NCI-H2107 treated with DMSO at 0.1 percent for 48 hours (cell line): ENCODE data around the gene MAB21L2.
"Not testable (repeated sequence)": the region's sequence is repeated elsewhere in the genome, so short reads cannot be mapped to it uniquely, and the experiment has no call there.

ENCODE experiments used
- DNase-seq: peaks from one replicate; lab custom pipeline; 2025; ENCODE audit not compliant: unreplicated experiment; lab: John Stamatoyannopoulos, UW

MAB21L2 gene

DNA sequence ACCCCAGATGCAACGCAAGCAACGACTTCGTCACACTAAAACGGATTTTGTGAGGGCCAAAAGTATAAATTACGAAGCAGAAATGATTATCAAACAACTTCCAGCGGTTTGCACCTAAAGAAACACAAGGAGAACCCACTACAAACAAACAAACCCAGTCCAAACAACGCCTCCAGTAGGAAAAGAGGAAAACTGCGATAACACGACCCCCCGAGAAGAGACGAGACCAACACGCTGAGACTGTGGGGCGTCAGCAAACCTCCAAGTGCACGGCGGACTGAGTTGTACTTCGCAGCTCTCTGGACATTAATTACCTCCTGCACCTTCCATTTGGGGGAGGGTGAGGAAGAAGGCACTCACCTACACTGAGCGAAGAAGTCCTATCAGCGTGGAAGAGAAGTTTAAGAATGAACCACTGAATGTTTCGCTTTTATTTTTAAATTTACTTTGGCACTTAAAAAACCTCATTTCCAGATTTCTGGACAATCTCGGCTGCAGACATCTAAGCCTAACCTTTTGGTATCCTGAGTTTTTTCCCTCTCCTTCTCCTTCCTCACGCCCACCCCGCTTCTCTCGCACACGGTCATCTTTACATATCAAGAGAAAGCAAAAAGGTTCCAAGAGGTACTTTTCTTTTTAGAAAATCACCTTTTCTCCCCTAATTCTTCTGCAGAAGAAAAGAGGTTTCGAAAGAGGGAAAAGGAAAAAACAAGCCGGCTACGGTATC is at the start of gene MAB21L2:
Gene MAB21L2 (plus strand): TSS at position 6 of the 727 bp plus-strand sequence. CDS start 879 bp downstream, outside the sequence.
- no peak for DNase-seq

DNA sequence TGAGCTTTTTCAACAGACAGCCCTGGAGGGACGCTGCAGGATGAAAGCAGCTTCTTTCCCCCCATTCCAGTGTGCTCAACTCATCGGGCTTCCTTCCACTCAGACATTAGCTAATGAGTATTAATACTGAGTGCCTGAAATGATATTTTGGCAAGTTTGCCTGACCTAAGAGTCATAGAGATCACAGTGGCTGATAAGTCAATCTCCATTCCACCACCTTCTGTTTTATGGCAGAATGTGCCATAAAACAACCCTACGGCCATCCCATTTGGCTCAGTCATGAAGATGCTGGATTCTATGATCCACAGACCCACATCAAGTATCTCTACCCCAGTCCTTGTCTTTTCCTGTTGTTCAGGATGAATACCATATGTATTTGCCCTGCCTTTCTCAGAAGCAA is 48.3 kb upstream of the MAB21L2 start:
- no peak for DNase-seq

DNA sequence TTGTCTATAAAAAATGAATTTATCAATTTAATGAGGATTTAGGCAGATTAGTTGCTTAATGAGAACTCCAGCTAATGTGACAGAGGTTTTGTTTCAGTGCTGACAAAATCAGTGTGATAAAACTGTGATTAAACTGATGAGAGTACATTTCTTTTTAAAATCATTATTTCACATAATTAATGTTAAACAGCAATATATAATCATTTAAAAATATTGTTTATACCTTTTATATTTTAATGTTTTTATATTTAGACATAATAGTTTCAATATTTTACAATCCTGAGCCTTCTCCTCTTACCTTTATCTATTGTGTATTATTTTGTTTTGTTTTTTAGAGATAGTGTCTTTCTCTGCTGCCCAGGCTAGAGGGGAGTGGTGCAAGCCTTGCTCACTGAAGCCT is 47.1 kb upstream of the MAB21L2 start:
- DNase-seq, result no peak

DNA sequence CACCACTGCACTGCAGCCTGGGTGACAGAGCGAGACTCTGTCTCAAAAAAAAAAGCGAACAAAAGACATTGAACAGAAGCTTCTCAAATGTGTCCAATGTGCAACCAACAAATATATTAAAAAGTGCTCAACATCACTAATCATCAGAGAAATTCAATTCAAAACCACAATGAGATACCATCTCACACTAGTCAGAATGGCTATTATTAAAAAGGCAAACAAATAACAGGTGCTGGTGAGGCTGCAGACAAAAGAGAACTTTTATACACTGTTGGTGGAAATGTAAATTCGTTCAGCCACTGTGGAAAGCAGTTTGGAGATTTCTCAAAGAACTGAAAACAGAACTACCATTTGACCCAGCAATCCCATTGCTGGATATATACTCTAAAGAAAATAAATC is 44.0 kb upstream of the MAB21L2 start:
- DNase-seq, result not testable (repeated sequence)

DNA sequence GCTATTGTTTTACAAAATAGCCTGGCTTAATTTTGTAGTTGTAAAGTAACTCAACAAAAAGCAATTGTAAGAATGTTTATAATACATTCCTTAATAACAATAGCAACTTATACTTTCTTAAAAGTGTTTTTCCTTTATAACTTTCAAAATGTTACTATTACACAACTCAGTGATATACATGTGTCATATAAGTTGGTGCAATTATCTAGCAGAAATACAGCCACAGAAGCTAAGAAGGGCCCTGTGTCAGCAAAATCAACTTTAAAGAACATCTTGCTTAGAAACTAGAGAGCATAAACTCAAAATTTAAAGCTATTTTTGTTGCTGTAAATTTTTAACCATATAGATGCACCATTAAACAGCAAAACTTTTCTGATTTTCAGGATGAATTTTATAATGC is 41.4 kb upstream of the MAB21L2 start:
- DNase-seq, result no peak

DNA sequence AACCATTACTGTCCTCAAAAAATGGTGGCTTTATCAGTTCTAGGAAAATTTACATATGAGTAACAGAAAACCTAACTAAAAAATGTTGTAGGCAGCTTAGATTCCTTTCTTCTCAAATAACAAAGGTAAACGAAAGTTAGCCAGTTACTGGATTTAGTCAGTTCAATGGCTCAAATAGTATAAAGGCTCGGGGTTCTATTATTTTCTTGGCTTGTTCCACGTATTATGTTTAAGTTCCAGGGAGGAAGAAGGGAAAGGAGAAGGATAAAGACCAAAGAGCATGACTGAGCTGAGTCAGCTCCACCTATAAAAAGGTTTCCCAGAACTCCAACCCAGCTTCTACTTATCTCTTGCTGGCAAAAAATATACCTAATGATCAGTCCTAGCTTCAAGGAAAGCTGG is 41.0 kb upstream of the MAB21L2 start:
- no peak for DNase-seq

DNA sequence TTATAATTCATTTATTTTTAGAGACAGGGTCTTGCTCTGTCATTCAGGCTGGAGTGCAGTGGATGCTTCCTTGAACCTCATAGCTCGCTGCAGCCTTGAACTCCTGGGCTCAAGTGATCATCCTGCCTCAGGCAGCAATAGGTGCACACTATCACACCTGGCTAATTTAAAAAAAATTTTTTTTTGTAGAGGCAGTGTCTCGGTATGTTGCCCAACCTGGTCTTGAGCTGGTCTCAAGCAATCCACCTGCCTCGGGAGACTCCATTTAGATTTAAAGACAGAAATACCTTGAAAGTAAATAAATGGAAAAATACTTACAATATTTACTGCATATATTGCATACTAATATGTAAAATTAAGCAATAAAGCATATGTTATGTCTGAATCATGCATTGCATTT is 40.3 kb upstream of the MAB21L2 start:
- no peak for DNase-seq

DNA sequence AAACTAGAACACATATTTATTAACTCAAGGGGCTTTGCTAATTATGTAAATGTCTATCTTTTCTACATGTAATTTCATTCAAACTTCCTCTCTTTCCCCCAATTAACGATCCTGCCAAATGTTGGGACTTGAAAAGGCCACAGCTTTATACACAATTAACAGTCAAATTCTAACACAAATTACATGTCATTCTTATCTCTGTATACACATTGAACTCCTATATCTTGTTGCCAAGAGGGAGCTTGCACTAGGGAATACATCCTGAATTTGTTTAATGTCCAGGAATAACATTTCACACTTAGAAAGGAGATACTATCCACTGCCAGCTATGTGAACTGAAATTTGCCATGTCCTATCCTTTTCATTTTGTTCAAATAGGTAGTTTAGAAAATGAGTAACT is 38.9 kb upstream of the MAB21L2 start:
- DNase-seq, result no peak

DNA sequence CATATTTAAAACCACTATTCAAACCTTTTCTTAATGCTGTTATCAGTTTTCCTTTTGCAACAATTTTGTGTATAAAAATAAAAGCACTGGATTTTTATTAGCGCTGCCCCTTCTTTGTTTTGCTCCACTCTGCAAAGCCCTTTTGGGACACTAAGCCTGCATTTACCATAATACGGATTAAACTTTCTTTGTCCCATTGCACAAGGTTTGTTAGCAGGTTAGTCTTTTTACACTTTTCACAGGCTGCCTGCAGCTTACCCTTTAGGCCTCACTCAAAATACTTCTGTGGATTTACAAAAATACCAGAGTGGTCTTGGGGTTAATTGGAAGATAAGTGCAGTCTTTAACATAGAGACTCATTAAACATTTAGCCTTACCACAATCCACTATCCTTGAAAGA is 35.7 kb upstream of the MAB21L2 start:
- DNase-seq, result no peak

DNA sequence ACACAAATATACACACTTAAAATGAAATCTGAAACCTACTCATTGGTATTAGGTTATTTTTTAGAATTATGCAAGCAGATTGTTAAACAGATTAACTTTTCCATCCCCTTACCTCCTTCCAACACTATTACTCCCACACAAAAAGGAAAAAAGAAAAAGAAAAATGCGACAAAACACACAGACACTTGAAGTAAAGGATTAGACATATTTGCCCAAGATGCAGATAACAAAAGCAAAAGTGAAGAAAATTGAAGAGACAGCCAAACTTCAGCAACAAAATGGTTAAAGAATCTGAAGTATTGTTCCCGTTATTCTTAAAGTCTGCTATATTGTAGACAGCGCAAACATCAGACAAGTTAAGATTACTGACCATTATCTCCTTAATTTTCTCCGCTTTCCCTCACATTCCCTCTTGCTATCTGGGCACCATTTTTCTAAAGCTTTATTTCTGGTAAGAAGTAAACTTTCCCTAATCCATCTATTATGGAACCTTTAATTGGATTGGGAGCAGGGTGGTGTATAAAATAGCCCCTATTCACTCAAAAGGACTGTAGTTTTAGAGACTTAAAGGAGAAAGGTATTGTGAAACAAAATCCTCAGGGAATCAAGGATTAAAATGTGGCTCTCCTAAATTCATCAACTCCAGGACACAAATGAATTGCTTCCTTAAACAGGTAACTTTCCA is 34.7 kb upstream of the MAB21L2 start:
- DNase-seq, result no peak

DNA sequence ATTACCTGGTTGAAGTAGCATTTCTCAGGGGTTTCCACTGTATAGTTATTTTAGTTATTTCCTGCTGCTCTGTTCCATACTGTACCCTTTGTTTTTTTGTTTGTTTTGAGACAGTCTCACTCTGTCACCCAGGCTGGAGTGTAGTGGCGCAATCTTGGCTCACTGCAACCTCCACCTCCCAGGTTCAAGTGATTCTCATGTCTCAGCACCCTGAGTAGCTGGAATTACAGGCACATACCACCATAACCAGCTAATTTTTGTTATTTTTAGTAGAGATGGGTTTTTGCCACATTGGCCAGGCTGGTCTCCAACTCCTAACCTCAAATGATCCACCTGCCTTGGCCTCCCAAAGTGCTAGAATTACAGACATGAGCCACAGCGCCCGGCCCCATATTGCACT is 24.1 kb upstream of the MAB21L2 start:
- DNase-seq, result not testable (repeated sequence)

DNA sequence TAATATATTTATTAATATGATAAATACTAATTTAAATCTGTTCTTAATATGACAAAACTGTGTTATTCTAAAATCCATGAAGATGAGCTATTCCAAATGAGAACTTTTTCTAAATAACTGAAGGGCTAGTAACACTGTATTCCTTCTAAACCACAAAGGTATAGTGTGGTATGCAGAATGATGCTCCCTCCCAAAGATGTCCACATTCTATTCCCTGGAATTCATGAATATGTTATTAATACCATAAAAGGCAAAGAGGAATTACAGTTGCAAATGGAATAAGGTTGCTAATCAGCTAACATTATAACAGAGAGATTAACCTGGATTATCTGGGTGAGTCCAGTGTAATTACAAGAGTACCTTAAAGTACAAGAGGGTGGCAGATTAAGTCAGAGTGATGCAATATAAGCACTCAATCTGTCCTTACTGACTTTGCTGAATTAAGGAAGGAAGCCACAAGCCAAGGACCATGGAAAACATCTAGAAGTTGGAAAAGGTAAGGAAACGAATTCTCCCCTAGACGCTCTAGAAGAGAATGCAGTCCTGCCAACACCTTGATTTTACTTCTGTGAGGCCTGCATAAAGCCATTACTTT is 20.7 kb upstream of the MAB21L2 start:
- DNase-seq, result no peak

DNA sequence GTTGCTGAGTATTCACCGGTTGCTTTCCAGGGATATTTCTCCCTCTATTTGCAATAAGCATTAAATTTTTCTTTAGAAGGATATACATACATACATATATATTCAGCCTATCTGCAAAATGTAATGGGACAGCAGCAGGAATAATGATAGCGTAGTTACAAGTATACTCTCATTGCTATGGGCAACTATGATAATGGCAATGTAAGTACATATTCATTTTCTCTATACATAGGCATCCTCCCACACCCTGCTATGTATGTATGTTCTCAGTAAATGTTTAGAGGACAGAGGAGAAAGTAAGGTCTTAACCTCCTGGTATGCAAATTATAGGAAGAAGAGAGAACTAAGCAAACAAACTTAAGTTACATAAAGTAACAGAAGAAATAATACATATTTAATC is 19.7 kb upstream of the MAB21L2 start:
- DNase-seq, result no peak

DNA sequence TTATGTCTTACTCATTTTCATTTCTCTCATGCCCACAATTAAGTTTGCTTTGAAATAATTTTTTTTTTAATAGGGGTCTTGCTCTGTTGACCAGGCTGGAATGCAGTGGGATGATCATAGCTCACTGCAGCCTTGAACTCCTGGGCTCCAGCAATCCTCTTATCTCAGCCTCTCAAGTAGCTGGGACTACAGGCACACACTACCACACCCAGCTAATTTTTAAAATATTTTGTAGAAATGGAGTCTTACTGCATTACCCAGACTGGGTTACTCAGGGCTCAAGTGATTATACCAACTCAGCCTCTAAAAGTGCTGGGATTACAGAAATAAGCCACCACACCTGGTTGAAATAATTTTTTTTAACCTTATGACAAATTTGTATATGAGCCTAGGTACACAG is 19.2 kb upstream of the MAB21L2 start:
- DNase-seq, result no peak

DNA sequence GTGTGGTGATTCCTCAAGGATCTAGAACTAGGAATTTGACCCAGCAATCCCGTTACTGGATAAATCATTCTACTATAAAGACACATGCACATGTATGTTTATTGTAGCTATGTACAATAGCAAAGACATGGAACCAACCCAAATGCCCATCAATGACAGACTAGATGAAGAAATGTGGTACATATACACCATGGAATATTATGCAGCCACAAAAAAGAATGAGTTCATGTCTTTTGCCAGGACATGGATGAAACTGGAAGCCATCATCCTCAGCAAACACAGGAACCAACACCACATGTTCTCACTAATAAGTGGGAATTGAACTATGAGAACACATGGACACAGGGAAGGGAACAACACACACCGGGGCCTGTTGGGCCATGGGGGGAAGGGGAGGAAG is 17.0 kb upstream of the MAB21L2 start:
- DNase-seq, result not testable (repeated sequence)

DNA sequence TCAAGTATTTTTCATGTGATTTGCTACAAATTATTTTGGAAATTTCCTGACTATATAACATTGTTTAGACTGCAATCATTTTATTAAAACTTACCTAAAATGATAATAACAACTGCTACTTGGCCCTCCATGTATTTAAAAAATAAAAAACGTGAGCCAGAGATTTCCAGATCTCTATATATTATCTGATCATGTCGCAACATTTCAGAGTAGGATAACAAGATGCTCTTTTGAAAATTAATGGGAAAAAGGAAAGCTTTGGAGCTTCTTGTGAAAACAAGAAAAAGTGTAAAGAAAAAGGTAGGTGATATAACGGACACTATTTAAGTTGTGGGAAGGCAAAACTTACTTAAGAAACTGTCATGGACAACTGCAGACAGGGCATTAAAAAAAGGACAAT is 14.9 kb upstream of the MAB21L2 start:
- DNase-seq, result no peak

DNA sequence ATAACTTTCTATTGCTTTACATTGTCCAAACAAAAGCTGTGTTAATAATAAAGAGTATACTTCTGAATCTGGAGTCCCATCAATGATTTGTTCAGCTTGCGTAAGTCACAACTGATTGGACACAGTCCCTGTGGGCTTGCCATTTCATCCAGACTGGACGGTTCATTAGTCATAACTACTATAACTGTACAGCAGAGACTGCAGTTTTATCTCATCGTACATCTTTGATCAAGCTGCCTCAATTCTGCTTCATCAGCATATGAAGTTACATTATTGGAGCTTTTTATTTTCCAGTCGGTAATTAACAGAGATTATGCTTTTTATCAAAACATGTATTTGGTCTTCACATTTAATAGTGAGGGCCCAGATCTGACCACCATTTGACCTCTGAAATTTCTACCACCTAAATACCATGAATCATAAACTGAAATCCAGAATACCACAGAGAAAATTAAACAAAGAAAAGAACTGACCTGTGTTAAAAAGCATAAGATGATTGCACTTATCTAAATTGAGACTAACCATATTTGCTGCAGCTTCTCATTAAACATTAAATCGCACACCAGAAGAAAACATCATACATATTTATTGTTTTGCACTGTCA is 12.5 kb upstream of the MAB21L2 start:
- DNase-seq, result no peak

DNA sequence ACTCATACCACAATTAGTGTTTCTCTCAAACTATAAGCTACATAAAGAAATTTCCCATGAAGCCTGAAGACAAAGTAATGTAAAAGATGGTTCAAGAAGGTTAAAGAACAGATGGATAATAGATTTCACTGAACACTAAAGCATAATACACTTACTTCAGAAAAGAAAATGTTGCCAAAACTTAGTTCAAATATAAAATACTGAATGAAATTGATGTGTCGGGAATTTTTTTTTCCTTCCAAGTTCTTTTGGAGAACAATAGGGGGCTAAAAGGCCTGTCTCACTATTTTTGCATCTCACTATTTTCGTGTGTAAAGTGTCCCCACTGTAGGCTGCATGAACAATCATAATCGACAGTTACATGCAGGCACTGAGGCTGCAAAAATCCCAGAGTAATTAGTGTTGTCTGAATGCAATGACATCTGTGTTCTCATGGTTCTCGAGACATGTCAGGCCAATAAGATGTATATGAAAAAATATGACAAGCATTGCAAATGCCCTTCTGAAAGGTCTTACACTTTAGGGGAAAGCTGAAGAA is 11.9 kb upstream of the MAB21L2 start:
- DNase-seq, result no peak

DNA sequence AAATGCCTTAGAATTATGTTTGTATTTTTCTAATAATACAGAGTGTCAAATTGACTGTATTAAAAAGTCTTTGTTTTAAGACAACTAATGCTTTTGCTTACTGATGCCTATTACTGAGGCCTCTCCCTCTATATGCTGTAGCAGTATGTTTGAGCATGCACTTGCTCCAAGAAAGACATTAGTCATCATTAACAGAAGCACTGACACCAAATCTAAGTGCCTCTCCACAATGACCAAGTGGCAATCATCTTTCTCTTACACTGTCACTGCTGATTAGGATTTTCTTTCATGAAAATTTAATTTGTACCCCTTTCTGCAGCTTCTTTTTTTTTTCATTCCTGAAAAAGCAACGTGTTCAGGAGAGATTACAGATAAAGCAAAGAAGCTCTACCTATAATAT is 11.1 kb upstream of the MAB21L2 start:
- DNase-seq, result no peak

DNA sequence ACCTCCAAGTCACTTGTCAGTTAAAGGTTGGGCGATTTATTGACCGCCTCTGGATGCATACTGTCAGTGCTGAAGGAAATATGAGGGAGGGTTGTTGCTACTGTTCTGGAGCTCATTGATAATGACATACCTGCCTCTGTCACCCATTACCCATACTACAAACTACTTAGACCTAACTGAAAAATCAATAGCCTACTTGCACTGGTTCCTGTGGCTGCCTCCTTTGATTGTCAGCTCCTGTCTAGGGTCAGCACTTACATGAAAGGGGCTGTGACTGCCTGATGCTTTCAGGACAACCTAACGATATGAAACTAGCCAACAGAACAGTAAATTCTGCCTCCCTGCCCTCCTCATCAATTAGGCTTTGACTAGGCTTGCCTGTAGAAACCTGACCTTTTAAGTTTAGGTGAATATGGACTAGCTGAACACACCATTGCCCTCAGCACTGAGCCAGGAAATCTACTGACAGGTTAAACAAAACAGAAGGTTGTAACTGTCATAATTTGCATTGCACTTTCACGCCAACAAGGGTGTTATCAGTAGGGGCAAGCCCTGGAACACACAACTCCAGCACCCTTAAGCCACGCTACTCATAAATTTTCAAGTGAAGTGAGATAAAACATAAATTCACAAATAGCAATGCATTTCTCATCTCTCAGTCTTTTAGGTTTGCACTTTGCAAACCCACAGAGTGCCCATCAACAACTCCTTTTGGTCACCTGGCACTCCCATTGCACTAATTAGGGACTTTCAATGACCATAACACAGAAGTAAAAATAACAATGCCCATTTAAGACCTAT is 9.0 kb upstream of the MAB21L2 start:
- DNase-seq, result no peak

DNA sequence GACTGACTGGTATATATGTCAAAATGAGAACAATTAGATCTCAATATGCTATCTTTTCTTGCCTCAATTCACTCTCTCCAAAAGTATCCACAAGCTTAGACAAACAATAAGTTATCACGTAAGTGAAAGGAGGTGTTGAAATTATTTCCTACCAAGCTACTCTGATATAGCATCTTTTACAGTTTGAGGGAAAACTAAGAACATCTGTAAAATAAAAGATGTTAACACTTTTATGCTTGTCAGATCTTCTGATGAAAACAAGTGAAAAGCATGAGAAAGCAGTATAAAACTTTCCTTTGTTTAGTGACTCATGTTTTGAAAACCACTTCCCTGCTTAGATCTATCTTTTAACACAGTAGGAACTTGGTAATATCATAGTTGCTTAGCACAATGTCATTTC is 8.4 kb upstream of the MAB21L2 start:
- DNase-seq, result no peak
